Bronchial epithelial cell (primary cell): ENCODE data around the gene ADAMTS17. TPM values are rescaled to one million over a fixed set of nuclear protein-coding genes. Genes with fewer than 3 reads are reported as not detected.

Experiments used
- DNase-seq: peaks from one replicate; pipeline ENCODE4 v3.0.0-alpha.2; 2010; ENCODE audit warnings: low read depth
- FAIRE-seq: peaks from 2 replicates; lab custom pipeline; 2011; peaks lifted over from hg19 to GRCh38; lab: Jason Lieb, UNC
- H3K27me3 ChIP-seq: 2 replicates; pipeline ENCODE4 v1.5.1; 2011; ENCODE audit warnings: low read length; ENCODE audit not compliant: control insufficient read depth, insufficient read depth
- H3K36me3 ChIP-seq: 2 replicates; pipeline ENCODE4 v1.5.1; 2011; ENCODE audit warnings: low read length; ENCODE audit not compliant: control insufficient read depth, insufficient read depth
- H3K4me3 ChIP-seq: 2 replicates; pipeline ENCODE4 v1.5.1; 2011; ENCODE audit warnings: mild to moderate bottlenecking, low read depth, low read length, control low read depth
- total RNA-seq: library from RNA; depleted of rRNA; stranded (reverse); fragments of >200 nt; gene quantifications from 2 replicates; pipeline ENCODE4 v1.2.1, GENCODE V29; 2014
- TF ChIP-seq, protein P1 (sequence below): IDR thresholded peaks from 2 replicates; pipeline ENCODE4 v1.5.1; 2011; ENCODE audit warnings: mild to moderate bottlenecking, moderate library complexity, low read length, control low read depth, inconsistent platforms; ENCODE audit not compliant: insufficient read depth, severe bottlenecking

The ADAMTS17 gene
- total RNA-seq, 1 donor from 2014 or later: 1.1 TPM

DNA sequence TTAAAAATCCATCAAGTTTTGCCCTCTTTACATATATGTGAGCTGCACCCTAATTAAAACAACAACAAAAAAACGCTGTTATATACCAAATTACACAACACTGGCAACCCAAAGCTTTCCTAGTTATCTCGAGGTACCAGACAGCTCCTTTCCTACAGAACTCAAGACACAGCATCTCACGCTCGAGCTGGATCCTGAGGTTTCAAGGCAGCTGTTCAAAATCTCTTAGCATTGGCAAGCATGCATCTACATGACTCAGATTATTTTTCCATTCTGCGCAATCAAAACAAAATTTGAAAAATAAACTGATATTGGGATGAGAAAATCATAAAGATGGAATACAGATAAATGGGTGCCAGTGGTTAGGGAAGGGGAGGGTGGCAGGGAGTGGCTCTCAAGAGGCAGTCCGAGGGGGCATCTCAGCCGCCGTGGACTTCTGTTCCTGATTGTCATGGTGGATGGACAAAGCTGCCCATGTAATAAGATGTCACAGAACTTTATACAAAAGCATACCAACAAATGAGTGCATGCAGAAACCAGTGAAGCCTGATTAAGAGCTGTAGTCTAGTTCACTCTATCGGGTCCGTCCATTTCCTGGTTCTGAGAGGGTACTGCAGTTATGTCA lies 91.5 kb downstream of the ADAMTS17 start:
- TF ChIP-seq, protein P1, sequence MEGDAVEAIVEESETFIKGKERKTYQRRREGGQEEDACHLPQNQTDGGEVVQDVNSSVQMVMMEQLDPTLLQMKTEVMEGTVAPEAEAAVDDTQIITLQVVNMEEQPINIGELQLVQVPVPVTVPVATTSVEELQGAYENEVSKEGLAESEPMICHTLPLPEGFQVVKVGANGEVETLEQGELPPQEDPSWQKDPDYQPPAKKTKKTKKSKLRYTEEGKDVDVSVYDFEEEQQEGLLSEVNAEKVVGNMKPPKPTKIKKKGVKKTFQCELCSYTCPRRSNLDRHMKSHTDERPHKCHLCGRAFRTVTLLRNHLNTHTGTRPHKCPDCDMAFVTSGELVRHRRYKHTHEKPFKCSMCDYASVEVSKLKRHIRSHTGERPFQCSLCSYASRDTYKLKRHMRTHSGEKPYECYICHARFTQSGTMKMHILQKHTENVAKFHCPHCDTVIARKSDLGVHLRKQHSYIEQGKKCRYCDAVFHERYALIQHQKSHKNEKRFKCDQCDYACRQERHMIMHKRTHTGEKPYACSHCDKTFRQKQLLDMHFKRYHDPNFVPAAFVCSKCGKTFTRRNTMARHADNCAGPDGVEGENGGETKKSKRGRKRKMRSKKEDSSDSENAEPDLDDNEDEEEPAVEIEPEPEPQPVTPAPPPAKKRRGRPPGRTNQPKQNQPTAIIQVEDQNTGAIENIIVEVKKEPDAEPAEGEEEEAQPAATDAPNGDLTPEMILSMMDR: no peak
- H3K36me3 ChIP-seq: no peaks in the 10 kb centered on the region
- no peaks in the 10 kb centered on the region for H3K27me3 ChIP-seq
- no peak for DNase-seq
- FAIRE-seq: no peak
- H3K4me3 ChIP-seq: no peak overlapping the region

DNA sequence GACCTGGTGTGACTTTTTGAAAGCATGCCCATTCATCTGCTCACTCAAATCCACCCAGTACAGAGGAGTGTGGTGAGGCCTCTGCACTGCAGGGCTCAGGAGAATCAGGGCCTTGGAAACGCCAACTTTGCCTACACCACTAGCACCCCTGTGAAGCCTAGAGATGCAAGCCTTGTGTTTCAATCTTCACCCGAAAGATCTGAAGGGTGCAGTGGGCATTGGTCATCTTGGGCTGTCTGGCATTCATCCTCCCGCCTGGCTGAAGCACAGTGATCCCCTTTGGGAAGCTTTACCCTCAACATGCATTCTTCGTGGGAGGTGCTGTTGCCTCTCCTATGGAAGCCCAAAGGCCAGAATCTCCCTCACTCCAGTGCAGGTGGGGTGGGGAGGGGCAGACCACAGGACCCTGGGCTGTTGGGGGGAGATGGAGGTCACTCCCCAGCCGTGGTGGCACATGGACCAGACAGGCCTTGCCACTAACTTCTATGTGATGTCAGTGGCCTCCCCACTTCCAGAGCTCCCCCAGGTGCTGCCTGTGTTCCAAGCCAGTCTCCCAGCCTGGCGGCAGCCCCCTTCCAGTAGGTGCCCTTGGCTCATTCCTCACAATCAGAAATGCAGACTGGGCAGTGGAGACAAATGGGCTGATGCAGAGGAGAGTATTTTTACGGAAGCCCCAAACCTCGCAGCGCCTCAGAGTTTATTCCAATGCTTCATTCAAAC lies 92.5 kb downstream of the ADAMTS17 start:
- TF ChIP-seq, protein P1: no peak
- H3K27me3 ChIP-seq: no peaks in the 10 kb centered on the region
- no peaks in the 10 kb centered on the region for H3K36me3 ChIP-seq
- DNase-seq (no peak), FAIRE-seq (no peak)
- no peak overlapping the region for H3K4me3 ChIP-seq

DNA sequence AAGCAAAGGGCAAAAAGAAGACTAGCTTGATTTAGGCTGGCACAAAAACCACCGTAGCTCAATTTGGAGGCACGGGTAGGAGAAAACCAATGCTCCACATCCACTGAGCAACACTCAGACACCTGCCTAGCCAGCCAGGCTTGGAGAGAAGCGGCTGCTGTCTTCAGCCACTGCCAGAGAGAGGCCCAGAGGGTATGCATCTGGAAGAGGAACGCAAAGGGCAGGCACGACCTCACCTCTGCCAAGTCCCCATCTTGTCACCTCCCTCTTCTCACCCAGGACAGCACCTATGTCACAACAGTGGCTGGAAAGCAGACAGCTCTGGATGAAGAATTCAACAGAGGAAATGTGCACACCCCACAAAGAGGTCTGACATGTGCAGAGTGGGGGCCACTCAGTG lies 93.5 kb downstream of the ADAMTS17 start:
- no peak for FAIRE-seq
- Histone ChIP-seq H3K27me3 (no peaks in the 10 kb centered on the region), H3K36me3 (no peaks in the 10 kb centered on the region), H3K4me3 (no peak overlapping the region)
- no peak for DNase-seq
- TF ChIP-seq, protein P1: no peak

DNA sequence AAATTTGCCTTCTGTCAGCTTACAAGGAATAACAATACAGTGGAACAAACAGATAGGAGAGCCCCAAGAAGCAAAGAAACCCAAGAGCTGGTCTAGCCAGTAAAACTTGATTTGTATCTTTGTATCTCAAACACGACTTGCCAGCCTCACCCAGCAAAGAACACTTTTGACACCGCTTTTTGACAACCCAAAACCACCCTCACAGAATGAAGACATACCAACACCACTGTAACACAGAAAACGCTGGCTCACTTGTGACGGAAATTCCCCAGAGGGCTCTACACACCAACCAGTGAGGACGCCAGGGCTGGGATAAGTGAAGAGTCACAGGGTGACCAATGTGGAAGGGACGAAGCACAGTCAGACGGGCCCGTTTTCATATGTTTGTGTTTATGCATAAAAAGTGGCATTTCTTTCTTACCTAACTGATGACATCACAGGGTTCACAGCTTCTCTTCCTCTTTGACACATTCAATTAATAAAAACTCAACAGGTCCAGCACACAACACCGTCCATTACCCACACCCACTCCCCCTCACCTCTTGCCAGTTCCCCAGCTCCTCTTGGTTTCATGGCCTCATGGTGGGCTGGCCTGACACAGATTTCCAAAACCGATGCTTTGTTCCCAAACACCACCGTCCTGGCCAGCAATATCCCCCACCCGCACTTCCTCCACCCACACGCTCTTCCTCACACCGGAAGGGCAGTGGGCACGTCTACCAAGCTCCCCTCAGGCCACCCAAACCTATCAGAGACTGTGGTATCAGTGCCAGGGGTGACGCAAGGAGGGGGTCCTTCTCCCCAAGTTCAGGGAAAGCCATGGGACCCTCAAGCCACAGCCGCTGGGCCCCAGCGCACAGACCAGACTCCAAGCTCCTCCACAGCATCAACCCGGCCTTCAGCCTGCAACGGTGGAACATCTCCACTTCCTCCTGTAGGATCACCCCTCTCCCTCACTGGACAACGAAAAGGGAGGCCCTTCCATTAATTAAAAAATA lies 94.2 kb downstream of the ADAMTS17 start:
- DNase-seq (peak; percentile 33), FAIRE-seq (peak; percentile 50)
- H3K36me3 ChIP-seq: no peaks in the 10 kb centered on the region

DNA sequence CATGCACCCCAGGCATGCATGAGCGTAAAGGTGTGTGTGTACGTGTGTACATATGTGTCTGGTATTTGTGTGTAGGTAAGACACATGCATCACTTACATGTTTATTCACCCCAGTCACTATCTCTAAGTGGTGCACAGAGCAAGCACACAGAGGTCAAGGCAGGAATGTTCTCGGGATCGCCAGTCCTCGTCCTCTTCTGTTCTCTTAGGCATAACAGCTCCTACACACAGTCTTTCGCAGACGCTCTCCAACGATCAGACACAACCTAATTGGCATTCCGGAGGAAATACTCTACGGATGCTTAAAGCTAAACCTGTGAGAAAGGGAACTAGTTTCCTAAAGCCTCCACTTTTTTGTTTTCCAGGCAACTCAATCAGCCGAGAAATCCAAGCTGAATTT lies 95.9 kb downstream of the ADAMTS17 start:
- no peak for FAIRE-seq
- H3K36me3 ChIP-seq: no peaks in the 10 kb centered on the region
- TF ChIP-seq, protein P1: no peak
- H3K4me3 ChIP-seq: no peak overlapping the region
- no peak for DNase-seq
- no peaks in the 10 kb centered on the region for H3K27me3 ChIP-seq

More for the DNA sequence above, 94.2 kb downstream of the ADAMTS17 start:
- no peak overlapping the region for H3K4me3 ChIP-seq
- H3K27me3 ChIP-seq: no peaks in the 10 kb centered on the region
- TF ChIP-seq, protein P1: no peak
